GM10266 (cell line): Measurements from ENCODE around the gene HIRIP3.

Experiments
- DNase-seq: peaks from one replicate; pipeline ENCODE4 v3.0.0; 2012; ENCODE audit errors: extremely low spot score
- CTCF ChIP-seq: IDR thresholded peaks from 2 replicates; pipeline ENCODE4 v1.5.1; 2012; ENCODE audit warnings: mild to moderate bottlenecking, low read depth; ENCODE audit not compliant: control insufficient read depth, insufficient read depth; ENCODE audit errors: missing control alignments

The HIRIP3 gene

GRCh38 chr16:29947897-29948296 is 47.5 kb downstream of the HIRIP3 start:
- no peak for DNase-seq
- TF ChIP-seq CTCF = no peak

- DNase-seq = no peak
- no peak for TF ChIP-seq CTCF
These were observed 51.3 kb downstream of the HIRIP3 start for GRCh38 chr16:29943846-29944799.
